H1 (cell line): ENCODE results near the gene PLXNA4. TPM values are rescaled to one million over a fixed set of nuclear protein-coding genes. Genes with fewer than 3 reads are reported as not detected.

ENCODE experiments used
- CTCF ChIA-PET: fragments of 300-600 bp; sonication (Branson Sonifier 250); formaldehyde crosslinking; loops from one replicate; lab custom pipeline; 2021; ENCODE audit not compliant: partially characterized antibody; lab: Charles Lee
- POLR2A ChIA-PET: fragments of 300-600 bp; sonication (Branson Sonifier 250); formaldehyde crosslinking; loops from one replicate; lab custom pipeline; 2021; ENCODE audit warnings: inconsistent platforms; ENCODE audit not compliant: partially characterized antibody; lab: Charles Lee
- DNase-seq, 2 experiments: peaks; one replicate each; pipeline versions ENCODE4 v3.0.0 to v3.0.0-alpha.2; 2010 to 2022; ENCODE audit warnings: low spot score in 2 of 2, low read depth in 1 of 2, mixed read lengths in 1 of 2
- FAIRE-seq: peaks from 2 replicates; lab custom pipeline; 2011; peaks lifted over from hg19 to GRCh38; lab: Jason Lieb, UNC
- H2AFZ ChIP-seq: 2 replicates; pipeline ENCODE4 v1.8.1; 2012; ENCODE audit warnings: low read length, inconsistent platforms
- H2AK5ac ChIP-seq: 2 replicates; pipeline ENCODE4 v1.6.1; 2013; ENCODE audit warnings: low read depth, low read length
- H2BK120ac ChIP-seq: replicated peaks from 2 replicates; pipeline ENCODE3; 2013; ENCODE audit warnings: low read depth, low read length, inconsistent platforms
- H2BK12ac ChIP-seq: 2 replicates; pipeline ENCODE4 v1.6.1; 2013; ENCODE audit warnings: low read depth, low read length
- H2BK15ac ChIP-seq: 2 replicates; pipeline ENCODE4 v1.6.1; 2013; ENCODE audit warnings: low read length
- H2BK20ac ChIP-seq: 2 replicates; pipeline ENCODE4 v1.6.1; 2013; ENCODE audit warnings: low read length
- H2BK5ac ChIP-seq: 2 replicates; pipeline ENCODE4 v1.6.1; 2013; ENCODE audit warnings: low read depth, low read length
- H3K14ac ChIP-seq: 2 replicates; pipeline ENCODE4 v1.6.1; 2013; ENCODE audit warnings: inconsistent platforms; ENCODE audit not compliant: insufficient read length
- H3K18ac ChIP-seq: 2 replicates; pipeline ENCODE4 v1.6.1; 2013; ENCODE audit warnings: low read length; ENCODE audit errors: extremely low read depth
- H3K23ac ChIP-seq: 2 replicates; pipeline ENCODE4 v1.6.1; 2013; ENCODE audit warnings: inconsistent platforms; ENCODE audit not compliant: insufficient read length
- H3K23me2 ChIP-seq: 2 replicates; pipeline ENCODE4 v1.6.1; 2013; ENCODE audit warnings: low read depth, low read length
- H3K27ac ChIP-seq: 2 replicates; pipeline ENCODE4 v1.6.1; 2011; ENCODE audit warnings: low read depth, low read length, inconsistent platforms
- H3K27me3 ChIP-seq, 4 experiments: replicated peaks in 1 of 4; 1 replicate in 1 of 4; 2 replicates in 3 of 4; pipeline versions ENCODE4 v1.6.1 to v1.8.1; 2011 to 2013; ENCODE audit warnings: low read length in 3 of 4, mild to moderate bottlenecking in 3 of 4, inconsistent platforms in 2 of 4, mixed read lengths in 2 of 4, moderate library complexity in 1 of 4; ENCODE audit not compliant: control insufficient read depth in 3 of 4, insufficient read depth in 3 of 4; ENCODE audit errors: extremely low read depth in 1 of 4
- H3K36me3 ChIP-seq, 4 experiments: 2 replicates each; pipeline versions ENCODE4 v1.6.1 to v1.8.1; 2011 to 2013; ENCODE audit warnings: mild to moderate bottlenecking in 4 of 4, low read length in 3 of 4, moderate library complexity in 2 of 4, control low read depth in 1 of 4, inconsistent platforms in 1 of 4; ENCODE audit not compliant: insufficient read depth in 4 of 4, control insufficient read depth in 2 of 4
- H3K4ac ChIP-seq: replicated peaks from 2 replicates; pipeline ENCODE3; 2013; ENCODE audit warnings: low read length, low read depth, mixed read lengths, inconsistent platforms; ENCODE audit not compliant: insufficient read length
- H3K4me1 ChIP-seq, 4 experiments: replicated peaks in 1 of 4; 1 replicate in 1 of 4; 2 replicates in 3 of 4; pipeline versions ENCODE4 v1.6.1 to v1.8.1; 2011 to 2013; ENCODE audit warnings: low read length in 3 of 4, inconsistent platforms in 2 of 4, mixed read lengths in 1 of 4; ENCODE audit not compliant: insufficient read depth in 4 of 4, control insufficient read depth in 3 of 4
- H3K4me2 ChIP-seq, 2 experiments: 2 replicates each; pipeline versions ENCODE4 v1.6.1 to v1.8.1; 2011 to 2013; ENCODE audit warnings: low read depth in 2 of 2, low read length in 2 of 2, control low read depth in 1 of 2, inconsistent platforms in 1 of 2, mild to moderate bottlenecking in 1 of 2; ENCODE audit not compliant: insufficient read depth in 1 of 2
- H3K4me3 ChIP-seq, 4 experiments: fragments of 200-600, 300-600 bp in 1 of 4; sonication (generic), shearing (Covaris generic), sonication (Bioruptor Twin) in 1 of 4; 2 replicates each; pipeline versions ENCODE4 v1.5.1 to v1.8.1; 2011 to 2016; ENCODE audit warnings: low read length in 4 of 4, low read depth in 3 of 4, control low read depth in 2 of 4, inconsistent platforms in 2 of 4, mild to moderate bottlenecking in 2 of 4, mixed read lengths in 1 of 4, moderate library complexity in 1 of 4; ENCODE audit not compliant: insufficient read depth in 2 of 4; ENCODE audit errors: extremely low read depth in 1 of 4
- H3K56ac ChIP-seq: replicated peaks from 2 replicates; pipeline ENCODE3; 2013; ENCODE audit warnings: low read depth, mild to moderate bottlenecking, mixed read lengths, low read length, inconsistent platforms; ENCODE audit not compliant: insufficient read length
- H3K79me1 ChIP-seq: 2 replicates; pipeline ENCODE4 v1.6.1; 2013; ENCODE audit warnings: low read depth, low read length, control low read depth
- H3K79me2 ChIP-seq, 2 experiments: 2 replicates each; pipeline versions ENCODE4 v1.6.1 to v1.8.1; 2012 to 2013; ENCODE audit warnings: low read length in 2 of 2, mild to moderate bottlenecking in 2 of 2, inconsistent platforms in 1 of 2; ENCODE audit not compliant: insufficient read depth in 2 of 2, control insufficient read depth in 1 of 2
- H3K9ac ChIP-seq, 4 experiments: replicated peaks in 1 of 4; 1 replicate in 1 of 4; 2 replicates in 3 of 4; pipeline versions ENCODE4 v1.6.1 to v1.8.1; 2011 to 2013; ENCODE audit warnings: low read depth in 3 of 4, low read length in 3 of 4, control low read depth in 2 of 4, mild to moderate bottlenecking in 2 of 4, moderate library complexity in 2 of 4, inconsistent platforms in 1 of 4; ENCODE audit errors: extremely low read depth in 1 of 4
- H3K9me3 ChIP-seq, 2 experiments: 2 replicates each; pipeline versions ENCODE4 v1.6.1 to v1.8.1; 2012 to 2013; ENCODE audit warnings: mild to moderate bottlenecking in 2 of 2, moderate library complexity in 2 of 2, control low read depth in 1 of 2, inconsistent platforms in 1 of 2, low read depth in 1 of 2, low read length in 1 of 2, mixed read lengths in 1 of 2; ENCODE audit not compliant: insufficient read depth in 2 of 2
- H4K20me1 ChIP-seq, 2 experiments: replicated peaks in 1 of 2; 2 replicates each; pipeline versions ENCODE3 to v1.8.1; 2011 to 2013; ENCODE audit warnings: inconsistent platforms in 2 of 2, low read length in 2 of 2, mild to moderate bottlenecking in 1 of 2; ENCODE audit not compliant: insufficient read depth in 2 of 2, control insufficient read depth in 1 of 2
- H4K5ac ChIP-seq: 2 replicates; pipeline ENCODE4 v1.6.1; 2013; ENCODE audit warnings: low read length, low read depth, mixed read lengths, inconsistent platforms; ENCODE audit not compliant: insufficient read length
- H4K8ac ChIP-seq: 2 replicates; pipeline ENCODE4 v1.8.0; 2013; ENCODE audit warnings: mild to moderate bottlenecking, moderate library complexity, low read length, inconsistent platforms; ENCODE audit not compliant: insufficient read depth; ENCODE audit errors: extremely low read depth
- H4K91ac ChIP-seq: replicated peaks from 2 replicates; pipeline ENCODE3; 2013; ENCODE audit warnings: low read length, mixed read lengths, inconsistent platforms; ENCODE audit not compliant: insufficient read length
- BACH1 ChIP-seq: IDR thresholded peaks from 2 replicates; pipeline ENCODE4 v1.6.1; 2012; ENCODE audit warnings: low read length, improper control_type of control experiment
- BRCA1 ChIP-seq: IDR thresholded peaks from 2 replicates; pipeline ENCODE4 v1.6.1; 2012; ENCODE audit warnings: low read depth, low read length, improper control_type of control experiment
- CBX5 ChIP-seq: fragments of 300-800, 300-1000 bp; sonication (generic); IDR thresholded peaks from 2 replicates; pipeline ENCODE4 v1.7.1; 2016; ENCODE audit warnings: antibody characterized with exemption, low read length, low read depth
- CTBP2 ChIP-seq: IDR thresholded peaks from 2 replicates; pipeline ENCODE4 v1.7.0; 2011; ENCODE audit warnings: borderline replicate concordance, mild to moderate bottlenecking, moderate library complexity, mixed read lengths, low read length; ENCODE audit not compliant: insufficient read depth, insufficient read length
- JUN ChIP-seq: IDR thresholded peaks from 2 replicates; pipeline ENCODE4 v1.6.1; 2011; ENCODE audit warnings: low read depth, mild to moderate bottlenecking, improper control_type of control experiment, low read length
- RAD21 ChIP-seq, 2 experiments: IDR thresholded peaks in 1 of 2; conservative IDR thresholded peaks in 1 of 2; 2 replicates each; pipeline ENCODE4 v1.6.1; 2011; ENCODE audit warnings: low read depth in 2 of 2, low read length in 2 of 2, improper control_type of control experiment in 1 of 2, inconsistent platforms in 1 of 2, mild to moderate bottlenecking in 1 of 2, moderate library complexity in 1 of 2
- RXRA ChIP-seq: IDR thresholded peaks from 2 replicates; pipeline ENCODE4 v1.6.1; 2011; ENCODE audit warnings: low read depth, mild to moderate bottlenecking, low read length, moderate library complexity; ENCODE audit not compliant: insufficient read depth
- SP4 ChIP-seq: IDR thresholded peaks from 2 replicates; pipeline ENCODE4 v1.6.1; 2012; ENCODE audit warnings: low read length, inconsistent platforms
- ZNF274 ChIP-seq: IDR thresholded peaks from 2 replicates; pipeline ENCODE4 v1.7.0; 2012; ENCODE audit warnings: low read length, borderline replicate concordance; ENCODE audit errors: extremely low read depth
- WGBS, 2 experiments: shearing (Covaris generic) in 1 of 2; methylation state at CpG; one replicate each; pipeline versions ENCODE4 v1.1.6 to v1.1.7; 2013 to 2015; ENCODE audit warnings: low lambda C conversion rate in 2 of 2, mixed read lengths in 2 of 2, inconsistent platforms in 1 of 2, low coverage in 1 of 2, missing lambda C conversion rate in 1 of 2; ENCODE audit not compliant: insufficient replicate concordance in 2 of 2, insufficient coverage in 1 of 2, insufficient read length in 1 of 2; ENCODE audit errors: extremely low coverage in 1 of 2, missing lambda C conversion rate in 1 of 2; 5-methylcytosine and 5-hydroxymethylcytosine counted together
- polyA plus RNA-seq, 7 experiments: library from polyadenylated mRNA; depleted of rRNA in 3 of 7; stranded (reverse) in 5 of 7; unstranded in 2 of 7; fragments of >200 nt in 5 of 7; fragments of 200-250 nt in 2 of 7; gene quantifications; 1 replicate in 5 of 7; 2 replicates in 1 of 7; 4 replicates in 1 of 7; pipeline versions ENCODE4 v1.2.1 to v1.2.3, GENCODE V29; 2011 to 2013; ENCODE audit warnings: missing spikeins in 2 of 7, mixed read lengths in 2 of 7
- total RNA-seq: library from RNA; stranded (reverse); fragmentation: NEBNext Ultra II Directional; extraction: Animal tissue kit (Norgen Biotek cat#: 25700); gene quantifications from 2 replicates; pipeline ENCODE4 v1.2.1, GENCODE V29; 2021
- TF ChIP-seq, protein P1 (sequence below): IDR thresholded peaks from 2 replicates; pipeline ENCODE4 v1.6.1; 2011; ENCODE audit warnings: low read length, improper control_type of control experiment

The PLXNA4 gene
- total and polyA plus RNA-seq, 2 of the 8 experiments (the other 6 are each of a cell fraction or from before 2014, with no cell fraction given), result 0.76 to 0.79 TPM

DNA sequence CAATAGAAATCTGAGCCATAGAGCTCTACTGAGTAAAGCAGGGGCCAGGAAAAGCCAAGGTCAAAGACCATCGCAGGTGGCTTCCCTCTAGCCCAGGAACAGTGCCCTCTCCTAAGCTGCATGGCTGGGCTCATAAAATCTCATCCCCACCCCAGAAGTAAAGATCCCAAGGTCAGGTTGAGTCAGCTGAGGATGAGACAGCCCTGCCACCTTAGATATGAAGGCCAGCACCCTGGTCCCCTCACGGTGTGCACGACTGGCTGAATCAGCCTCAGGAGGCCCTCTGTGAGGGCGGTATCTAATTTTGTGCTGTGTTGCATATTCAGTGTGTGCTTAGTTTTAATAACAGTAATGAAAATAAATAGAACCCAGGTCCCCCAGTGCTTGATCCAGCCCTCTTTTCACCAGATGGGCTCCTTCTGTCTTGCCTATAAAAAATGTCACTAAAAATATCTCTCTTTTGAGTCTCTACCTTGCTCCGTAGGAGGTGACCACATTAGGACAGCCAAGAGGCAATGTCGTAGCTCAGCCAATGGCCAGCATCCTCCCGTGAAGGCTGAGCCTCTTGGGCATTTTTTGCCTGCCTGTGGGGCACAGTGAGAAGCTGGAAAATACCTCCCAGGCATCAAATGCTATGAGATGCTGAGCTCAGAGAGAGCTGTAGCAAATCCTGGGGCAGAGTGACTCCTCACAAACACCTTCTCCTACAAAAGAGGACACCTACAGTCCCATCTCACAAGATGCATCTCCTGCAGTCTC is 424.0 kb downstream of the PLXNA4 start:
- H2BK120ac ChIP-seq, result no peak overlapping the region
- peaks cover 0 to 9% (median 1%) of the 10 kb centered on the region in 4 experiments; a peak in 5 of 7 replicates for H3K4me1 ChIP-seq
- ChIA-PET POLR2A (no interaction called here), CTCF (interaction anchor here (0.8 to 1.4 kb wide), 4 partner anchors 8 to 207 kb away, joined by 3 to 4 read pairs (median 4); no protein-coding TSS in a partner anchor)
- no peak overlapping the region for H4K91ac ChIP-seq
- H3K56ac ChIP-seq, result no peak overlapping the region
- no peak overlapping the region for H3K4ac ChIP-seq
- H3K4me2 ChIP-seq, result no peak overlapping the region
- H3K4me3 ChIP-seq, result no peak overlapping the region
- no peak overlapping the region for H2AK5ac ChIP-seq
- DNase-seq (no peak), FAIRE-seq (no peak)
- TF ChIP-seq RAD21 (IDR thresholded peaks at IDR 0.05 in 1 of 2, conservative IDR thresholded peaks at IDR 0.05 in 1 of 2; ENCODE audit: low read depth in 2 of 2, low read length in 2 of 2), result no peak
- TF ChIP-seq ZNF274, result no peak
- no peak for TF ChIP-seq JUN
- TF ChIP-seq CTBP2, result no peak
- TF ChIP-seq, protein P1, sequence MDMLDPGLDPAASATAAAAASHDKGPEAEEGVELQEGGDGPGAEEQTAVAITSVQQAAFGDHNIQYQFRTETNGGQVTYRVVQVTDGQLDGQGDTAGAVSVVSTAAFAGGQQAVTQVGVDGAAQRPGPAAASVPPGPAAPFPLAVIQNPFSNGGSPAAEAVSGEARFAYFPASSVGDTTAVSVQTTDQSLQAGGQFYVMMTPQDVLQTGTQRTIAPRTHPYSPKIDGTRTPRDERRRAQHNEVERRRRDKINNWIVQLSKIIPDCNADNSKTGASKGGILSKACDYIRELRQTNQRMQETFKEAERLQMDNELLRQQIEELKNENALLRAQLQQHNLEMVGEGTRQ, result no peak
- no peak for TF ChIP-seq CBX5
- no peak for TF ChIP-seq BRCA1
- TF ChIP-seq RXRA, result no peak
- no peak for TF ChIP-seq SP4
- no peak for TF ChIP-seq BACH1
- no peak overlapping the region for H3K27ac ChIP-seq
- no peaks in the 10 kb centered on the region for H3K9me3 ChIP-seq
- no peaks in the 10 kb centered on the region for H3K79me1 ChIP-seq
- no peak overlapping the region for H3K14ac ChIP-seq
- no peak overlapping the region for H2BK12ac ChIP-seq
- no peak overlapping the region for H2BK15ac ChIP-seq
- no peak overlapping the region for H3K9ac ChIP-seq
- H2BK20ac ChIP-seq, result no peak overlapping the region
- H2BK5ac ChIP-seq, result no peak overlapping the region
- H3K79me2 ChIP-seq, result no peaks in the 10 kb centered on the region
- H4K8ac ChIP-seq, result no peak overlapping the region
- no peak overlapping the region for H4K5ac ChIP-seq
- H3K18ac ChIP-seq, result no peak overlapping the region
- H3K27me3 ChIP-seq, result no peaks in the 10 kb centered on the region
- WGBS, 2 experiments, result 85% methylated on average over 7 of the region's 7 CpGs; no CpG with 5 or more reads in 1 of the 2 experiments
- H4K20me1 ChIP-seq, result no peaks in the 10 kb centered on the region
- no peak overlapping the region for H2AFZ ChIP-seq
- no peak overlapping the region for H3K23ac ChIP-seq
- peaks cover 2% of the 10 kb centered on the region; the same call in 1 of the 2 replicates for H3K23me2 ChIP-seq
- H3K36me3 ChIP-seq, result no peaks in the 10 kb centered on the region
